Cardiac fibroblast (primary cell): ENCODE data around the gene SUSD1.

Experiments
- DNase-seq, 2 donors: peaks; one replicate each; pipeline versions ENCODE4 v3.0.0 to v3.0.0-alpha.2; 2010; ENCODE audit warnings: low read depth in 2 of 2
- H3K4me3 ChIP-seq, 2 donors: replicated peaks in 1 of 2; 1 replicate in 1 of 2; 2 replicates in 1 of 2; pipeline ENCODE4 v1.5.1; 2011; ENCODE audit warnings: low read depth in 2 of 2, low read length in 2 of 2, mild to moderate bottlenecking in 2 of 2, moderate library complexity in 1 of 2
- CTCF ChIP-seq: IDR thresholded peaks from one replicate; pipeline ENCODE4 v1.5.1; 2011; ENCODE audit warnings: low read depth, mild to moderate bottlenecking, low read length, inconsistent platforms

Gene SUSD1

DNA sequence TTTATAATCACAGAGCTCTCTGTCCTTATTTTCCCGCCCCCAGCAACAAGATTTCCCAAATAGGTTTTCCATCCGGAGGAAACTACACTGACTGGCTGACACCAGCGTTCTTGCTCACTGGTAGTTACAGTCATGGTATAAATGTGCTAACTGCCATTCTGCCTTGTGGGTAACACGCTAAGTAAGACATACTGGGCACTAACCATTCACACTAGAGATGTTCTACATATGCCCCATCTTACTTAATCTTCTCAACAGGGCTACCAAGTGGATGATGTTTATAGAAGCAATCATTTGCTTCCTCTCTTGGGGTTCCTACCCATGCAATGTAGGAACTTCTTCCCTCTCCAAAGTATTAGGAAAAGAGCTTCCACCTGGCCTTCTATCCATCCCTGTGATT, 111.5 kb downstream of the SUSD1 start:
- no peak overlapping the region for H3K4me3 ChIP-seq
- DNase-seq, result no peak
- TF ChIP-seq CTCF, result no peak

DNA sequence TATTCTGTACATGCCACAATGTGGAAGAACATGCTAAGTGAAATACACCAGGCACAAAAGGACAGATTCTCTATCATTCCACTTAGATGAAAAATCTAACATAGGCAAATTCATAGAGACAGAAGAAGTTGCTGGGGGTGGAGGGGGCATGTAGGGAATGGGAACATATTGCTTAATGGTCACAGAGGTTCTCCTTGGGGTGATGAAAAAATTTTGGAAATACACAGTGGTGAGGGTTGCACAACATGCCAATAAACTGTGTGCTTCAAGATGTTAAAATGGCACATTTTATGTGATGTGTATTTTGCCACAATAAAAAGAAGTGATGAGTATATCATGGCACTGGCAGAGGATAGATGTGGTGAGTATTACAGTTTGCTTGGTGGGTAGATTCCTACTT, 111.9 kb downstream of the SUSD1 start:
- no peak overlapping the region for H3K4me3 ChIP-seq
- no peak for TF ChIP-seq CTCF
- peak in 1 of 2 donors; percentile 58 for DNase-seq

GRCh38 chr9:112061152-112061740, 113.9 kb downstream of the SUSD1 start:
- no peak for TF ChIP-seq CTCF
- DNase-seq, result peak; percentile 97 to 99

GRCh38 chr9:112059966-112060320, 115.2 kb downstream of the SUSD1 start:
- TF ChIP-seq CTCF, result no peak
- DNase-seq, result no peak
- H3K4me3 ChIP-seq, result no peak overlapping the region

More at GRCh38 chr9:112061152-112061740, 113.9 kb downstream of the SUSD1 start:
- H3K4me3 ChIP-seq, result no peak overlapping the region

GRCh38 chr9:112059145-112059965, 115.7 kb downstream of the SUSD1 start:
- TF ChIP-seq CTCF, result no peak
- DNase-seq, result peak; percentile 84 to 98
- H3K4me3 ChIP-seq, result no peak overlapping the region

DNA sequence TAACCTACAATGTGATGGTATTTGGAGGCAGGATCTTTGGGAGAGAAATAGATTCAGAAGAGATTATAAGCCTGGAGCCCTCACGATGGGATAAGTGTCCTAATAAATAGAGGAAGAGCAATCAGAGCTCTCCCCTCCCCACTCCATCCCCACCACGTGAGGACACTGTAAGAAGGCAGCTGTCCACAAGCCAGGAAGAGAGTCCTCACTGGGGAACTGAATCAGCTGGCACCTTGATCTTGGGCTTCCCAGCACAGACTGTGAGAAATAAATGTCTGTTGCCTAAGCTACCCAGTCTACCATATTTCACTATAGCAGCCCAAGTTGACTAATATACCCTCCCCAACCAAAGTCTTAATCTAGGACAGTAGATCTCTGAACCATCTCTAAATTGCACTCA, 118.1 kb downstream of the SUSD1 start:
- peak in 1 of 2 donors; percentile 48 for DNase-seq
- H3K4me3 ChIP-seq, result no peak overlapping the region
- TF ChIP-seq CTCF, result no peak
